IPS-11a (cell line): Measurements from ENCODE around the gene C5orf46.

Source experiments
- H3K4me3 ChIP-seq: one replicate; pipeline ENCODE4 v1.5.1; 2013; ENCODE audit warnings: low read depth, low read length, control low read depth

The C5orf46 gene

GRCh38 chr5:147859962-147860640, 46.2 kb downstream of the C5orf46 start:
- no peak overlapping the region for H3K4me3 ChIP-seq

- no peak overlapping the region for H3K4me3 ChIP-seq
These were observed 47.8 kb downstream of the C5orf46 start for GRCh38 chr5:147858565-147858964.

GRCh38 chr5:147857302-147858129, 48.8 kb downstream of the C5orf46 start:
- no peak overlapping the region for H3K4me3 ChIP-seq

- H3K4me3 ChIP-seq: no peak overlapping the region
These were observed 49.5 kb downstream of the C5orf46 start for GRCh38 chr5:147856801-147857200.

GRCh38 chr5:147855774-147856069, 50.6 kb downstream of the C5orf46 start:
- H3K4me3 ChIP-seq: no peak overlapping the region

- no peak overlapping the region for H3K4me3 ChIP-seq
These were observed 51.2 kb downstream of the C5orf46 start for GRCh38 chr5:147854894-147855773.

GRCh38 chr5:147854331-147854730, 52.0 kb downstream of the C5orf46 start:
- H3K4me3 ChIP-seq: no peak overlapping the region

- H3K4me3 ChIP-seq: no peak overlapping the region
These were observed 52.9 kb downstream of the C5orf46 start for GRCh38 chr5:147853372-147853987.

- H3K4me3 ChIP-seq: no peak overlapping the region
These were observed 54.0 kb downstream of the C5orf46 start for GRCh38 chr5:147852365-147852764.

GRCh38 chr5:147851578-147851977, 54.8 kb downstream of the C5orf46 start:
- no peak overlapping the region for H3K4me3 ChIP-seq

GRCh38 chr5:147849226-147849625, 57.1 kb downstream of the C5orf46 start:
- no peak overlapping the region for H3K4me3 ChIP-seq

- no peak overlapping the region for H3K4me3 ChIP-seq
These were observed 60.7 kb downstream of the C5orf46 start for GRCh38 chr5:147845618-147846017.

GRCh38 chr5:147844846-147845245, 61.5 kb downstream of the C5orf46 start:
- no peak overlapping the region for H3K4me3 ChIP-seq

GRCh38 chr5:147842869-147843268, 63.5 kb downstream of the C5orf46 start:
- H3K4me3 ChIP-seq: no peak overlapping the region
